NCI-H2196 treated with DMSO at 0.1 percent for 48 hours (cell line): ENCODE data around the gene ANTXR2.
"Not testable (repeated sequence)": the region's sequence is repeated elsewhere in the genome, so short reads cannot be mapped to it uniquely, and the experiment has no call there.

Source experiments
- DNase-seq: peaks from one replicate; lab custom pipeline; 2025; ENCODE audit not compliant: unreplicated experiment; lab: John Stamatoyannopoulos, UW

The ANTXR2 gene

GRCh38 chr4:80072744-80073472 lies at the start of gene ANTXR2:
ANTXR2 (minus strand) TSS chr4:80073229; CDS start chr4:80072560, 669 bp downstream.
- DNase-seq = no peak

GRCh38 chr4:80121815-80122214 lies 48.8 kb upstream of the ANTXR2 start:
- DNase-seq = not testable (repeated sequence)

- not testable (repeated sequence) for DNase-seq
Observed at GRCh38 chr4:80119620-80120019, 46.6 kb upstream of the ANTXR2 start.

- DNase-seq = no peak
Observed at GRCh38 chr4:80116516-80116915, 43.5 kb upstream of the ANTXR2 start.

GRCh38 chr4:80115368-80116181 lies 42.5 kb upstream of the ANTXR2 start:
- DNase-seq = no peak

- no peak for DNase-seq
Observed at GRCh38 chr4:80114732-80115265, 41.8 kb upstream of the ANTXR2 start.

- no peak for DNase-seq
Observed at GRCh38 chr4:80113615-80114014, 40.6 kb upstream of the ANTXR2 start.

- DNase-seq = no peak
Observed at GRCh38 chr4:80112236-80112635, 39.2 kb upstream of the ANTXR2 start.

- no peak for DNase-seq
Observed at GRCh38 chr4:80111276-80111675, 38.2 kb upstream of the ANTXR2 start.

- DNase-seq = no peak
Observed at GRCh38 chr4:80107374-80107773, 34.3 kb upstream of the ANTXR2 start.

GRCh38 chr4:80104927-80105326 lies 31.9 kb upstream of the ANTXR2 start:
- DNase-seq = no peak

- DNase-seq = no peak
Observed at GRCh38 chr4:80103629-80104028, 30.6 kb upstream of the ANTXR2 start.

GRCh38 chr4:80101792-80102116 lies 28.7 kb upstream of the ANTXR2 start:
- DNase-seq = no peak

- DNase-seq = no peak
Observed at GRCh38 chr4:80101071-80101791, 28.2 kb upstream of the ANTXR2 start.

GRCh38 chr4:80099671-80100070 lies 26.6 kb upstream of the ANTXR2 start:
- no peak for DNase-seq

- DNase-seq = no peak
Observed at GRCh38 chr4:80098635-80099034, 25.6 kb upstream of the ANTXR2 start.

- no peak for DNase-seq
Observed at GRCh38 chr4:80097400-80098177, 24.6 kb upstream of the ANTXR2 start.

- no peak for DNase-seq
Observed at GRCh38 chr4:80096175-80096850, 23.3 kb upstream of the ANTXR2 start.

- DNase-seq = no peak
Observed at GRCh38 chr4:80094191-80094590, 21.2 kb upstream of the ANTXR2 start.

- no peak for DNase-seq
Observed at GRCh38 chr4:80093563-80093962, 20.5 kb upstream of the ANTXR2 start.
